Measurements from ENCODE around the gene EPS8L2. TPM values are rescaled to one million over a fixed set of nuclear protein-coding genes. Genes with fewer than 3 reads are reported as not detected.

The EPS8L2 gene
- total and polyA plus RNA-seq, 9 of the 15 experiments (the other 6 are each of a cell fraction or from before 2014, with no cell fraction given) = 0.75 to 17.0 (median 3.7) TPM

DNA sequence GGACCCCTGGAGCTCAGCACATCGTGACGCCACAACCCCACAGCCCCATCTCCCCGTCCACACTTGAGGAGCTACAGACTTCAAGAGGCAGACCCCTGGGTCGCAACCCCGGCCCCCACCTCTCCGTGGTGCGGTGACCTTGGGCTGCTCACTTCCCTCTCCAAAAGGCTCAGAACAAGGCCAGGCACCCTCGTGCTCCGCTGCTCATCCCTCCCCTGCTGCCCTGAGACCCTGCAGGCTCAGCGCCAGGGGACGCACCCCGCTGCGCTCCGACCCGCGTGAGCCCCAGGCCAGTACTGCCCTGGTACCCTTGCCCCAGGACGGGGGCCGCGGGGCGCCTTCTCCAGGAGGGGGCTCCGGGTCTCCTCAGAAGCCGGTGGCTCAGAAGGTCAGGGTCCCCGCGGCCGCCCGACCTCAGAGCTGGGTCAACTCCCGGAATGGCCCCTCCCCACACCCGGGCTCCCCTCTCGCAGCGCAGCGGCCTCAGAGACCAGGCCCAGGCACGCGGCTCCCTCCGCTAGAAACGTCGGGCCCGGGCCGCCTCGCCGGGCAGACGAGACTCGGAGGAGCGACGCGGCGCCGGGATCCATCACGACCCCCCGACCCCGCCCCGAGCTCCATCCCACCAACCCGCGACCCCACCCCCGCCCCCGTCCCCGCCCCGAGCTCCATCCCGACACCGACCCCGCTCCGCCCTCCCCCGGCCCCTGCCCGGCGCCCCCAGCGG lies 70.7 kb downstream of the EPS8L2 start:
- H3K36me3 ChIP-seq (ENCODE audit: control insufficient read depth, insufficient read depth, low read length) = peaks cover 54% of the 10 kb centered on the region
- WGBS (ENCODE audit: insufficient coverage, low coverage, missing lambda C conversion rate) = under 1% methylated on average over 26 of the region's 65 CpGs
- DNase-seq (ENCODE audit: extremely low read depth in 1 of 4, low spot score in 3 of 4) (peak; percentile 59 to 90 (median 84)), FAIRE-seq (no peak), ATAC-seq (peak; percentile 53)
- peak overlapping the region; percentile 76 for H3K27ac ChIP-seq (ENCODE audit: extremely low read depth, low read depth, low read length)
- H3K9me1 ChIP-seq (ENCODE audit: control insufficient read depth, insufficient read depth, low read length) = peaks cover 6% of the 10 kb centered on the region
- H3K27me3 ChIP-seq (ENCODE audit: control insufficient read depth in 2 of 2, insufficient read depth in 2 of 2, low read length in 2 of 2) = no peaks in the 10 kb centered on the region
- peak overlapping the region; percentile 81 for H3K4me3 ChIP-seq
- in situ Hi-C loops (cut with MboI) = no loop called here
- H3K9ac ChIP-seq (ENCODE audit: insufficient read depth in 1 of 2, low read depth in 2 of 2, low read length in 2 of 2) = peak overlapping the region; percentile 77 to 98
- peak overlapping the region; percentile 84 for H3K4me2 ChIP-seq (ENCODE audit: insufficient read depth, low read length)
- H4K20me1 ChIP-seq (replicated peaks; ENCODE audit: control insufficient read depth, insufficient read depth, low read length) = peaks cover 28% of the 10 kb centered on the region
- TSS peak; percentile 72 for BruUV-seq (replicated peaks)
- ChIA-PET CTCF (ENCODE audit: low intra/inter-chr PET ratio) (interaction anchor here (0.5 kb wide), 1 partner anchor 22 kb away, joined by 3 read pairs; the partner anchor contains the start of gene SLC25A22), POLR2A (interaction anchor here (0.6 to 1.7 kb wide), 5 partner anchors 8 to 55 kb away, joined by 3 to 9 read pairs (median 3); no protein-coding TSS in a partner anchor)
- H2AFZ ChIP-seq (ENCODE audit: low read depth, low read length) = peak overlapping the region; percentile 68; the same call in 1 of the 2 replicates
- peaks cover 16 to 87% of the 10 kb centered on the region in 2 experiments for H3K4me1 ChIP-seq (replicated peaks in 1 of 2; ENCODE audit: control insufficient read depth in 2 of 2, insufficient read depth in 2 of 2, low read length in 2 of 2)
- H3K9me3 ChIP-seq (replicated peaks; ENCODE audit: control insufficient read depth, insufficient read depth, low read depth, low read length) = no peaks in the 10 kb centered on the region; the same call in 1 of the 2 replicates
- intact Hi-C loops (cut with micrococcal nuclease) = no loop called here
- H3K79me2 ChIP-seq (ENCODE audit: control insufficient read depth, insufficient read depth, low read length) = peaks cover 71% of the 10 kb centered on the region
- TF ChIP-seq POLR3A (IDR thresholded peaks at IDR 0.05; ENCODE audit: borderline replicate concordance, extremely low read depth, insufficient read depth, insufficient read length) (no peak), IFI16 (CRISPR knock-in tag; IDR thresholded peaks at IDR 0.05) (no peak)
- TF ChIP-seq, protein P1, sequence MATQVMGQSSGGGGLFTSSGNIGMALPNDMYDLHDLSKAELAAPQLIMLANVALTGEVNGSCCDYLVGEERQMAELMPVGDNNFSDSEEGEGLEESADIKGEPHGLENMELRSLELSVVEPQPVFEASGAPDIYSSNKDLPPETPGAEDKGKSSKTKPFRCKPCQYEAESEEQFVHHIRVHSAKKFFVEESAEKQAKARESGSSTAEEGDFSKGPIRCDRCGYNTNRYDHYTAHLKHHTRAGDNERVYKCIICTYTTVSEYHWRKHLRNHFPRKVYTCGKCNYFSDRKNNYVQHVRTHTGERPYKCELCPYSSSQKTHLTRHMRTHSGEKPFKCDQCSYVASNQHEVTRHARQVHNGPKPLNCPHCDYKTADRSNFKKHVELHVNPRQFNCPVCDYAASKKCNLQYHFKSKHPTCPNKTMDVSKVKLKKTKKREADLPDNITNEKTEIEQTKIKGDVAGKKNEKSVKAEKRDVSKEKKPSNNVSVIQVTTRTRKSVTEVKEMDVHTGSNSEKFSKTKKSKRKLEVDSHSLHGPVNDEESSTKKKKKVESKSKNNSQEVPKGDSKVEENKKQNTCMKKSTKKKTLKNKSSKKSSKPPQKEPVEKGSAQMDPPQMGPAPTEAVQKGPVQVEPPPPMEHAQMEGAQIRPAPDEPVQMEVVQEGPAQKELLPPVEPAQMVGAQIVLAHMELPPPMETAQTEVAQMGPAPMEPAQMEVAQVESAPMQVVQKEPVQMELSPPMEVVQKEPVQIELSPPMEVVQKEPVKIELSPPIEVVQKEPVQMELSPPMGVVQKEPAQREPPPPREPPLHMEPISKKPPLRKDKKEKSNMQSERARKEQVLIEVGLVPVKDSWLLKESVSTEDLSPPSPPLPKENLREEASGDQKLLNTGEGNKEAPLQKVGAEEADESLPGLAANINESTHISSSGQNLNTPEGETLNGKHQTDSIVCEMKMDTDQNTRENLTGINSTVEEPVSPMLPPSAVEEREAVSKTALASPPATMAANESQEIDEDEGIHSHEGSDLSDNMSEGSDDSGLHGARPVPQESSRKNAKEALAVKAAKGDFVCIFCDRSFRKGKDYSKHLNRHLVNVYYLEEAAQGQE (IDR thresholded peaks at IDR 0.05; ENCODE audit: borderline replicate concordance) = no peak
- TF ChIP-seq, protein P1 (CRISPR knock-in tag; IDR thresholded peaks at IDR 0.05; ENCODE audit: low read depth) = no peak
- TF ChIP-seq, protein P2, sequence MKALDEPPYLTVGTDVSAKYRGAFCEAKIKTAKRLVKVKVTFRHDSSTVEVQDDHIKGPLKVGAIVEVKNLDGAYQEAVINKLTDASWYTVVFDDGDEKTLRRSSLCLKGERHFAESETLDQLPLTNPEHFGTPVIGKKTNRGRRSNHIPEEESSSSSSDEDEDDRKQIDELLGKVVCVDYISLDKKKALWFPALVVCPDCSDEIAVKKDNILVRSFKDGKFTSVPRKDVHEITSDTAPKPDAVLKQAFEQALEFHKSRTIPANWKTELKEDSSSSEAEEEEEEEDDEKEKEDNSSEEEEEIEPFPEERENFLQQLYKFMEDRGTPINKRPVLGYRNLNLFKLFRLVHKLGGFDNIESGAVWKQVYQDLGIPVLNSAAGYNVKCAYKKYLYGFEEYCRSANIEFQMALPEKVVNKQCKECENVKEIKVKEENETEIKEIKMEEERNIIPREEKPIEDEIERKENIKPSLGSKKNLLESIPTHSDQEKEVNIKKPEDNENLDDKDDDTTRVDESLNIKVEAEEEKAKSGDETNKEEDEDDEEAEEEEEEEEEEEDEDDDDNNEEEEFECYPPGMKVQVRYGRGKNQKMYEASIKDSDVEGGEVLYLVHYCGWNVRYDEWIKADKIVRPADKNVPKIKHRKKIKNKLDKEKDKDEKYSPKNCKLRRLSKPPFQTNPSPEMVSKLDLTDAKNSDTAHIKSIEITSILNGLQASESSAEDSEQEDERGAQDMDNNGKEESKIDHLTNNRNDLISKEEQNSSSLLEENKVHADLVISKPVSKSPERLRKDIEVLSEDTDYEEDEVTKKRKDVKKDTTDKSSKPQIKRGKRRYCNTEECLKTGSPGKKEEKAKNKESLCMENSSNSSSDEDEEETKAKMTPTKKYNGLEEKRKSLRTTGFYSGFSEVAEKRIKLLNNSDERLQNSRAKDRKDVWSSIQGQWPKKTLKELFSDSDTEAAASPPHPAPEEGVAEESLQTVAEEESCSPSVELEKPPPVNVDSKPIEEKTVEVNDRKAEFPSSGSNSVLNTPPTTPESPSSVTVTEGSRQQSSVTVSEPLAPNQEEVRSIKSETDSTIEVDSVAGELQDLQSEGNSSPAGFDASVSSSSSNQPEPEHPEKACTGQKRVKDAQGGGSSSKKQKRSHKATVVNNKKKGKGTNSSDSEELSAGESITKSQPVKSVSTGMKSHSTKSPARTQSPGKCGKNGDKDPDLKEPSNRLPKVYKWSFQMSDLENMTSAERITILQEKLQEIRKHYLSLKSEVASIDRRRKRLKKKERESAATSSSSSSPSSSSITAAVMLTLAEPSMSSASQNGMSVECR (CRISPR knock-in tag; IDR thresholded peaks at IDR 0.05) = peak; percentile 61; the same call in 1 of the 2 replicates
- TF ChIP-seq, protein P3, sequence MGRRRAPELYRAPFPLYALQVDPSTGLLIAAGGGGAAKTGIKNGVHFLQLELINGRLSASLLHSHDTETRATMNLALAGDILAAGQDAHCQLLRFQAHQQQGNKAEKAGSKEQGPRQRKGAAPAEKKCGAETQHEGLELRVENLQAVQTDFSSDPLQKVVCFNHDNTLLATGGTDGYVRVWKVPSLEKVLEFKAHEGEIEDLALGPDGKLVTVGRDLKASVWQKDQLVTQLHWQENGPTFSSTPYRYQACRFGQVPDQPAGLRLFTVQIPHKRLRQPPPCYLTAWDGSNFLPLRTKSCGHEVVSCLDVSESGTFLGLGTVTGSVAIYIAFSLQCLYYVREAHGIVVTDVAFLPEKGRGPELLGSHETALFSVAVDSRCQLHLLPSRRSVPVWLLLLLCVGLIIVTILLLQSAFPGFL (CRISPR knock-in tag; IDR thresholded peaks at IDR 0.05) = no peak
